DND-41 (cell line): Measurements from ENCODE around the gene MAG.

Source experiments
- CTCF ChIP-seq: IDR thresholded peaks from 2 replicates; pipeline ENCODE4 v1.5.1; 2012; ENCODE audit warnings: borderline replicate concordance, low read length, moderate library complexity, mild to moderate bottlenecking; ENCODE audit not compliant: poor library complexity, severe bottlenecking; ENCODE audit errors: extremely low read depth
- EZH2 ChIP-seq: IDR thresholded peaks from 3 replicates; pipeline ENCODE4 v1.6.1; 2012; ENCODE audit warnings: borderline replicate concordance, low read depth, mild to moderate bottlenecking, moderate library complexity, low read length, inconsistent platforms; ENCODE audit not compliant: severe bottlenecking

GRCh38 chr19:35341565-35342225 lies 49.7 kb downstream of the MAG start:
- TF ChIP-seq CTCF: no peak
- no peak for TF ChIP-seq EZH2
